Ovary (tissue), 3 donors: ENCODE measurements around the gene STX11.

Experiments used
- EP300 ChIP-seq: sonication (generic); formaldehyde crosslinking; IDR thresholded peaks from one replicate; pipeline ENCODE4 v1.6.1; 2017; ENCODE audit warnings: antibody characterized with exemption
- POLR2A ChIP-seq: fragments of 450-650 bp; IDR thresholded peaks from one replicate; pipeline ENCODE4 v1.6.1; 2017; ENCODE audit warnings: antibody characterized with exemption, mild to moderate bottlenecking, moderate library complexity
- TF ChIP-seq, protein P1 (sequence below), 3 donors: fragments of 450-650 bp in 2 of 3; fragments of 200-600 bp in 1 of 3; IDR thresholded peaks; one replicate each; pipeline versions ENCODE4 v1.5.1 to v1.8.0; 2016 to 2022; ENCODE audit warnings: antibody characterized with exemption in 3 of 3, mild to moderate bottlenecking in 1 of 3
- donor health status: DM: no; HTN: no; CAD: no.

DNA sequence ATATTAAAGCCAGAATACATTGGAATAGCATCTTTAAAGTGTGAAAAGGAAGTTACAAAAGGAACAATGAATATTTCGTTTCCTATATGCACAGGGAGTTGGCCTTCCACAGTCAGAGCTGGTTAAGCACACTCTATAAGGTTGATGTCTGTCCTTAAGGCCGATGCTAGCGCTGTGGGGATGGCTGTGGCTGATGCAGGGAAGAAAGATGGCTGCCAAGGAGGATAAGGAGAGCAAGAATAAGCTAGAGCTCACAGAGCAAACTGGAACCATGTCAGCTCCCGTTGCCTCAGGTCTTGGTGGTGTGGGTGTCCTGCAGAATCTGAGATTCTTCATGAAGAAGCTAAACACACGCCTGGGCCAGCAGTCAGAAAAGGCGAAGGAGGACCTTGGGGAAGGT is 20.8 kb upstream of the STX11 start:
- TF ChIP-seq, protein P1, sequence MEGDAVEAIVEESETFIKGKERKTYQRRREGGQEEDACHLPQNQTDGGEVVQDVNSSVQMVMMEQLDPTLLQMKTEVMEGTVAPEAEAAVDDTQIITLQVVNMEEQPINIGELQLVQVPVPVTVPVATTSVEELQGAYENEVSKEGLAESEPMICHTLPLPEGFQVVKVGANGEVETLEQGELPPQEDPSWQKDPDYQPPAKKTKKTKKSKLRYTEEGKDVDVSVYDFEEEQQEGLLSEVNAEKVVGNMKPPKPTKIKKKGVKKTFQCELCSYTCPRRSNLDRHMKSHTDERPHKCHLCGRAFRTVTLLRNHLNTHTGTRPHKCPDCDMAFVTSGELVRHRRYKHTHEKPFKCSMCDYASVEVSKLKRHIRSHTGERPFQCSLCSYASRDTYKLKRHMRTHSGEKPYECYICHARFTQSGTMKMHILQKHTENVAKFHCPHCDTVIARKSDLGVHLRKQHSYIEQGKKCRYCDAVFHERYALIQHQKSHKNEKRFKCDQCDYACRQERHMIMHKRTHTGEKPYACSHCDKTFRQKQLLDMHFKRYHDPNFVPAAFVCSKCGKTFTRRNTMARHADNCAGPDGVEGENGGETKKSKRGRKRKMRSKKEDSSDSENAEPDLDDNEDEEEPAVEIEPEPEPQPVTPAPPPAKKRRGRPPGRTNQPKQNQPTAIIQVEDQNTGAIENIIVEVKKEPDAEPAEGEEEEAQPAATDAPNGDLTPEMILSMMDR (IDR thresholded peaks at IDR 0.05), result no peak
- TF ChIP-seq POLR2A (no peak), EP300 (no peak)
